Natural killer cell (primary cell): ENCODE data around the gene ENTPD1. TPM values are rescaled to one million over a fixed set of nuclear protein-coding genes. Genes with fewer than 3 reads are reported as not detected.
"Not testable (repeated sequence)": the region's sequence is repeated elsewhere in the genome, so short reads cannot be mapped to it uniquely, and the experiment has no call there.

Source experiments
- ATAC-seq, 3 donors: fragments of 150-1000 bp in 2 of 3; fragments of 200-7000 bp in 1 of 3; cut with Tn5 transposase; 1 replicate in 1 of 3; 2 replicates in 2 of 3; pipeline ENCODE4 v1.10.0; 2021; ENCODE audit warnings: mild to moderate bottlenecking in 2 of 3, moderate library complexity in 2 of 3
- DNase-seq, 2 donors: peaks; one replicate each; pipeline versions ENCODE4 v3.0.0 to v3.0.0-alpha.2; 2013 to 2021; ENCODE audit warnings: mixed read lengths in 1 of 2
- H3K27ac ChIP-seq: one replicate; pipeline ENCODE4 v1.5.1; 2013; ENCODE audit warnings: mild to moderate bottlenecking, low read length
- H3K27me3 ChIP-seq: one replicate; pipeline ENCODE4 v1.6.1; 2013; ENCODE audit warnings: low read length; ENCODE audit not compliant: control insufficient read depth, insufficient read depth
- H3K36me3 ChIP-seq: one replicate; pipeline ENCODE4 v1.6.1; 2013; ENCODE audit warnings: low read length; ENCODE audit not compliant: control insufficient read depth, insufficient read depth
- H3K4me1 ChIP-seq: one replicate; pipeline ENCODE4 v1.6.1; 2013; ENCODE audit warnings: low read length; ENCODE audit not compliant: control insufficient read depth, insufficient read depth
- H3K4me3 ChIP-seq: one replicate; pipeline ENCODE4 v1.5.1; 2013; ENCODE audit warnings: low read length
- H3K9me3 ChIP-seq: one replicate; pipeline ENCODE4 v1.6.1; 2013; ENCODE audit warnings: low read length; ENCODE audit not compliant: control insufficient read depth, insufficient read depth
- H3K27ac Mint-ChIP-seq, 2 donors: one replicate each; pipeline ENCODE4 v1.8.0; 2022; ENCODE audit warnings: mild to moderate bottlenecking in 2 of 2, mixed read lengths in 2 of 2, moderate library complexity in 1 of 2
- H3K27me3 Mint-ChIP-seq, 2 donors: one replicate each; pipeline ENCODE4 v1.8.0; 2022; ENCODE audit warnings: low read depth in 2 of 2, mixed read lengths in 2 of 2
- H3K36me3 Mint-ChIP-seq: one replicate; pipeline ENCODE4 v1.8.0; 2022; ENCODE audit warnings: mixed read lengths
- H3K4me1 Mint-ChIP-seq, 2 donors: one replicate each; pipeline ENCODE4 v1.8.0; 2022; ENCODE audit warnings: mixed read lengths in 2 of 2
- H3K4me3 Mint-ChIP-seq: one replicate; pipeline ENCODE4 v1.8.0; 2022; ENCODE audit warnings: mild to moderate bottlenecking, moderate library complexity, mixed read lengths
- H3K9me3 Mint-ChIP-seq, 2 donors: one replicate each; pipeline ENCODE4 v1.8.0; 2022; ENCODE audit warnings: mixed read lengths in 2 of 2
- CTCF ChIP-seq: fragments of 200-600 bp; IDR thresholded peaks from one replicate; pipeline ENCODE4 v1.8.0; 2022; ENCODE audit warnings: antibody characterized with exemption
- WGBS: methylation state at CpG from one replicate; pipeline ENCODE4 v1.1.7; 2013; ENCODE audit warnings: missing lambda C conversion rate; ENCODE audit not compliant: insufficient coverage; 5-methylcytosine and 5-hydroxymethylcytosine counted together
- intact Hi-C: fragments of 100-400 bp; cut with micrococcal nuclease; formaldehyde crosslinking; loops from one replicate; pipeline ENCODE4 v1.14.2; 2022
- total RNA-seq, 4 donors: library from RNA; stranded (reverse); fragments of 120-200 nt in 1 of 4; gene quantifications; one replicate each; pipeline versions ENCODE4 v1.2.3 to v1.2.4, GENCODE V29; 2013 to 2022

Gene ENTPD1
- total RNA-seq, 3 donors from 2014 or later (not counting 1 experiment from before 2014, with no cell fraction given) = 1.3 to 6.2 (median 3.1) TPM

GRCh38 chr10:95867866-95868265, 111.9 kb downstream of the ENTPD1 start:
- Mint-ChIP-seq H3K4me3 (no peak overlapping the region), H3K4me1 (peaks cover 6 to 7% of the 10 kb centered on the region in 2 donors), H3K36me3 (no peaks in the 10 kb centered on the region), H3K9me3 (no peaks in the 10 kb centered on the region), H3K27me3 (no peaks in the 10 kb centered on the region), H3K27ac (no peak overlapping the region)
- Histone ChIP-seq H3K4me1 (peaks cover 6% of the 10 kb centered on the region), H3K9me3 (no peaks in the 10 kb centered on the region), H3K27ac (no peak overlapping the region), H3K36me3 (no peaks in the 10 kb centered on the region), H3K27me3 (no peaks in the 10 kb centered on the region), H3K4me3 (no peak overlapping the region)
- ATAC-seq (no peak), DNase-seq (no peak)
- TF ChIP-seq CTCF = no peak
- WGBS = no CpG with 5 or more reads among the region's 4 CpGs
- intact Hi-C loops = loop anchor here (5.0 kb wide), 1 partner anchor 436 kb away; no protein-coding TSS in a partner anchor

- intact Hi-C loops = no loop called here
- H3K4me3 ChIP-seq = no peak overlapping the region
- Mint-ChIP-seq H3K4me3 (no peak overlapping the region), H3K27ac (no peak overlapping the region), H3K36me3 (no peaks in the 10 kb centered on the region), H3K27me3 (no peaks in the 10 kb centered on the region), H3K9me3 (no peaks in the 10 kb centered on the region), H3K4me1 (no peaks in the 10 kb centered on the region)
- H3K9me3 ChIP-seq = no peaks in the 10 kb centered on the region
- WGBS = 95% methylated on average over 2 of the region's 2 CpGs
- H3K36me3 ChIP-seq = no peaks in the 10 kb centered on the region
- H3K4me1 ChIP-seq = no peaks in the 10 kb centered on the region
- H3K27me3 ChIP-seq = no peaks in the 10 kb centered on the region
- DNase-seq (no peak), ATAC-seq (no peak)
- TF ChIP-seq CTCF = no peak
- no peak overlapping the region for H3K27ac ChIP-seq
Measured at GRCh38 chr10:95872158-95872711, 116.3 kb downstream of the ENTPD1 start.

GRCh38 chr10:95873139-95873538, 117.2 kb downstream of the ENTPD1 start:
- no peak overlapping the region for H3K27ac ChIP-seq
- no peaks in the 10 kb centered on the region for H3K27me3 ChIP-seq
- no peak for TF ChIP-seq CTCF
- H3K4me1 Mint-ChIP-seq = no peaks in the 10 kb centered on the region
- H3K36me3 Mint-ChIP-seq = no peaks in the 10 kb centered on the region
- no peak overlapping the region for H3K4me3 ChIP-seq
- H3K4me3 Mint-ChIP-seq = no peak overlapping the region
- WGBS = 100% methylated on average over 2 of the region's 2 CpGs
- H3K4me1 ChIP-seq = no peaks in the 10 kb centered on the region
- no peaks in the 10 kb centered on the region for H3K36me3 ChIP-seq
- no peaks in the 10 kb centered on the region for H3K9me3 ChIP-seq
- no peak for DNase-seq
- no peaks in the 10 kb centered on the region for H3K9me3 Mint-ChIP-seq
- H3K27ac Mint-ChIP-seq = no peak overlapping the region
- H3K27me3 Mint-ChIP-seq = no peaks in the 10 kb centered on the region
- intact Hi-C loops = no loop called here
- ATAC-seq = no peak

GRCh38 chr10:95873651-95874050, 117.7 kb downstream of the ENTPD1 start:
- H3K4me1 Mint-ChIP-seq = no peaks in the 10 kb centered on the region
- H3K9me3 Mint-ChIP-seq = no peaks in the 10 kb centered on the region
- no peak for ATAC-seq
- no peaks in the 10 kb centered on the region for H3K27me3 Mint-ChIP-seq
- Histone ChIP-seq H3K27me3 (no peaks in the 10 kb centered on the region), H3K4me1 (no peaks in the 10 kb centered on the region), H3K36me3 (no peaks in the 10 kb centered on the region), H3K27ac (no peak overlapping the region), H3K9me3 (no peaks in the 10 kb centered on the region), H3K4me3 (no peak overlapping the region)
- no peaks in the 10 kb centered on the region for H3K36me3 Mint-ChIP-seq
- intact Hi-C loops = no loop called here
- no peak for DNase-seq
- no peak overlapping the region for H3K27ac Mint-ChIP-seq
- no peak for TF ChIP-seq CTCF
- no peak overlapping the region for H3K4me3 Mint-ChIP-seq
- 85% methylated on average over 4 of the region's 4 CpGs for WGBS

- H3K27me3 ChIP-seq, ATAC-seq, H3K4me1 Mint-ChIP-seq, H3K9me3 ChIP-seq, H3K4me3 Mint-ChIP-seq, DNase-seq, intact Hi-C loops, H3K36me3 ChIP-seq, H3K27ac Mint-ChIP-seq, H3K27ac ChIP-seq, H3K9me3 Mint-ChIP-seq, H3K27me3 Mint-ChIP-seq, H3K4me3 ChIP-seq, H3K4me1 ChIP-seq, H3K36me3 Mint-ChIP-seq: not testable (repeated sequence)
Measured at GRCh38 chr10:95874783-95875182, 118.8 kb downstream of the ENTPD1 start.
